Cardiac muscle cell (in vitro differentiated cells and primary cell): ENCODE measurements around the gene TMEM87B. TPM values are rescaled to one million over a fixed set of nuclear protein-coding genes. Genes with fewer than 3 reads are reported as not detected.

Source experiments
- DNase-seq, 2 donors: peaks; one replicate each; pipeline versions ENCODE4 v3.0.0 to v3.0.0-alpha.2; 2010 to 2017; ENCODE audit warnings: low read depth in 1 of 2, low spot score in 1 of 2
- H3K27ac ChIP-seq: fragments of 200-600 bp; sonication (generic); 2 replicates; pipeline ENCODE4 v1.5.1; 2016
- H3K27me3 ChIP-seq: fragments of 200-600 bp; sonication (generic); 2 replicates; pipeline ENCODE4 v1.6.0; 2016; ENCODE audit warnings: control low read depth
- H3K36me3 ChIP-seq: fragments of 200-600 bp; sonication (generic); 2 replicates; pipeline ENCODE4 v1.5.1; 2016; ENCODE audit warnings: control low read depth
- H3K4me1 ChIP-seq: fragments of 200-600 bp; sonication (generic); 2 replicates; pipeline ENCODE4 v1.8.1; 2017; ENCODE audit warnings: low read depth, mild to moderate bottlenecking, mixed run types
- H3K4me3 ChIP-seq: fragments of 200-600 bp; sonication (generic); 2 replicates; pipeline ENCODE4 v1.5.1; 2016; ENCODE audit warnings: mild to moderate bottlenecking
- H3K9me3 ChIP-seq: fragments of 200-600 bp; sonication (generic); 2 replicates; pipeline ENCODE4 v1.5.1; 2017; ENCODE audit warnings: low read depth, mild to moderate bottlenecking, control low read depth
- CTCF ChIP-seq: IDR thresholded peaks from 2 replicates; pipeline ENCODE4 v1.5.1; 2012; ENCODE audit warnings: low read depth, mild to moderate bottlenecking, low read length
- polyA plus RNA-seq: library from polyadenylated mRNA; unstranded; fragments of >200 nt; fragmentation: Nextera tagmentation; extraction: Ambion mirVana; gene quantifications from 2 replicates; pipeline ENCODE4 v1.2.1, GENCODE V29; 2016
- total RNA-seq: library from RNA; depleted of rRNA; stranded (reverse); fragments of >200 nt; gene quantifications from 2 replicates; pipeline ENCODE4 v1.2.3, GENCODE V29; 2016

Gene TMEM87B
- total and polyA plus RNA-seq, 2 experiments from 2014 or later = 7.3 to 12.1 TPM

GRCh38 chr2:112093216-112093615 lies 38.1 kb downstream of the TMEM87B start:
- Histone ChIP-seq H3K36me3 (peaks cover 15% of the 10 kb centered on the region), H3K27me3 (no peaks in the 10 kb centered on the region), H3K27ac (no peak overlapping the region)

GRCh38 chr2:112095681-112096080 lies 40.6 kb downstream of the TMEM87B start:
- Histone ChIP-seq H3K27me3 (no peaks in the 10 kb centered on the region), H3K36me3 (peaks cover 12% of the 10 kb centered on the region), H3K27ac (no peak overlapping the region), H3K9me3 (no peaks in the 10 kb centered on the region), H3K4me3 (no peak overlapping the region), H3K4me1 (no peaks in the 10 kb centered on the region)
- no peak for DNase-seq
- no peak for TF ChIP-seq CTCF

More at GRCh38 chr2:112093216-112093615, 38.1 kb downstream of the TMEM87B start:
- Histone ChIP-seq H3K4me3 (no peak overlapping the region), H3K9me3 (no peaks in the 10 kb centered on the region), H3K4me1 (no peaks in the 10 kb centered on the region)
- no peak for DNase-seq
- TF ChIP-seq CTCF = no peak

- H3K27me3 ChIP-seq = no peaks in the 10 kb centered on the region
- TF ChIP-seq CTCF = no peak
- no peak overlapping the region for H3K4me3 ChIP-seq
- H3K4me1 ChIP-seq = no peaks in the 10 kb centered on the region
- H3K36me3 ChIP-seq = peaks cover 12% of the 10 kb centered on the region
- no peak for DNase-seq
- no peaks in the 10 kb centered on the region for H3K9me3 ChIP-seq
- H3K27ac ChIP-seq = no peak overlapping the region
These were observed 41.0 kb downstream of the TMEM87B start for GRCh38 chr2:112096098-112096497.

GRCh38 chr2:112108178-112108832 lies 53.2 kb downstream of the TMEM87B start:
- TF ChIP-seq CTCF = no peak
- H3K36me3 ChIP-seq = peaks cover 8% of the 10 kb centered on the region
- no peaks in the 10 kb centered on the region for H3K27me3 ChIP-seq
- no peak overlapping the region for H3K4me3 ChIP-seq
- no peak overlapping the region for H3K27ac ChIP-seq
- no peaks in the 10 kb centered on the region for H3K4me1 ChIP-seq
- H3K9me3 ChIP-seq = no peaks in the 10 kb centered on the region
- peak in 1 of 2 donors; percentile 51 for DNase-seq

- DNase-seq = no peak
- Histone ChIP-seq H3K4me1 (no peaks in the 10 kb centered on the region), H3K4me3 (no peak overlapping the region), H3K27me3 (no peaks in the 10 kb centered on the region), H3K27ac (no peak overlapping the region), H3K36me3 (peaks cover 7% of the 10 kb centered on the region), H3K9me3 (no peaks in the 10 kb centered on the region)
- no peak for TF ChIP-seq CTCF
These were observed 54.2 kb downstream of the TMEM87B start for GRCh38 chr2:112109278-112109677.
